SK-N-SH treated with all-trans-retinoic acid at 6 μM for 48 hours (cell line): ENCODE results near the gene SRSF4.

Experiments
- ATAC-seq: fragments of 200-7000 bp; cut with Tn5 transposase; 3 replicates; pipeline ENCODE4 v1.9.1; 2020; ENCODE audit warnings: mild to moderate bottlenecking, moderate library complexity
- ARNTL ChIP-seq: fragments of 450-650 bp; formaldehyde crosslinking; IDR thresholded peaks from 2 replicates; pipeline ENCODE4 v1.5.0; 2020; ENCODE audit warnings: low read depth, mild to moderate bottlenecking, moderate library complexity, borderline replicate concordance
- CSDC2 ChIP-seq: fragments of 250-450 bp; sonication (Bioruptor Pico); IDR thresholded peaks from 2 replicates; pipeline ENCODE4 v1.5.0; 2020; ENCODE audit warnings: mild to moderate bottlenecking, moderate library complexity
- ESRRG ChIP-seq: fragments of 250-450 bp; sonication (Bioruptor Pico); IDR thresholded peaks from 2 replicates; pipeline ENCODE4 v1.6.1; 2021; ENCODE audit warnings: mild to moderate bottlenecking
- ISL1 ChIP-seq: fragments of 250-450 bp; sonication (Bioruptor Pico); IDR thresholded peaks from 2 replicates; pipeline ENCODE4 v2.1.2; 2022; ENCODE audit warnings: mild to moderate bottlenecking, moderate library complexity
- PPARA ChIP-seq: fragments of 250-450 bp; sonication (Bioruptor Pico); IDR thresholded peaks from 2 replicates; pipeline ENCODE4 v1.5.0; 2020; ENCODE audit warnings: mild to moderate bottlenecking, borderline replicate concordance
- RARB ChIP-seq: fragments of 250-450 bp; sonication (Bioruptor Pico); IDR thresholded peaks from 2 replicates; pipeline ENCODE4 v1.8.0; 2021; ENCODE audit warnings: mild to moderate bottlenecking, moderate library complexity
- SNAI2 ChIP-seq: fragments of 250-450 bp; sonication (Bioruptor Pico); IDR thresholded peaks from 2 replicates; pipeline ENCODE4 v1.5.0; 2020; ENCODE audit warnings: mild to moderate bottlenecking, moderate library complexity
- TCF4 ChIP-seq: fragments of 250-450 bp; sonication (Bioruptor Pico); IDR thresholded peaks from 2 replicates; pipeline ENCODE4 v1.8.0; 2021; ENCODE audit warnings: mild to moderate bottlenecking, moderate library complexity, borderline replicate concordance
- TOX ChIP-seq: fragments of 250-450 bp; sonication (Bioruptor Pico); IDR thresholded peaks from 2 replicates; pipeline ENCODE4 v1.8.0; 2021; ENCODE audit warnings: mild to moderate bottlenecking, moderate library complexity, borderline replicate concordance
- ZFP3 ChIP-seq: fragments of 250-450 bp; sonication (Bioruptor Pico); IDR thresholded peaks from 2 replicates; pipeline ENCODE4 v1.5.0; 2020; ENCODE audit warnings: mild to moderate bottlenecking, moderate library complexity
- ZFP30 ChIP-seq: fragments of 450-650 bp; formaldehyde crosslinking; IDR thresholded peaks from 2 replicates; pipeline ENCODE4 v1.5.0; 2022; ENCODE audit warnings: mild to moderate bottlenecking, moderate library complexity
- ZNF565 ChIP-seq: fragments of 450-650 bp; formaldehyde crosslinking; conservative IDR thresholded peaks from 2 replicates; pipeline ENCODE4 v1.5.0; 2020; ENCODE audit warnings: low read depth, mild to moderate bottlenecking, moderate library complexity
- ZNF70 ChIP-seq: fragments of 450-650 bp; formaldehyde crosslinking; IDR thresholded peaks from 2 replicates; pipeline ENCODE4 v1.5.0; 2020; ENCODE audit warnings: mild to moderate bottlenecking, moderate library complexity
- ZNF8 ChIP-seq: fragments of 450-650 bp; formaldehyde crosslinking; IDR thresholded peaks from 2 replicates; pipeline ENCODE4 v1.5.0; 2020; ENCODE audit warnings: mild to moderate bottlenecking, moderate library complexity
- TF ChIP-seq, protein P1 (sequence below): fragments of 250-450 bp; sonication (Bioruptor Pico); IDR thresholded peaks from 2 replicates; pipeline ENCODE4 v1.8.0; 2020; ENCODE audit warnings: mild to moderate bottlenecking, moderate library complexity, borderline replicate concordance
- TF ChIP-seq, protein P2 (sequence below): fragments of 250-450 bp; sonication (Bioruptor Pico); IDR thresholded peaks from 2 replicates; pipeline ENCODE4 v1.8.0; 2021; ENCODE audit warnings: low read depth, mild to moderate bottlenecking, moderate library complexity, borderline replicate concordance

SRSF4 gene

DNA sequence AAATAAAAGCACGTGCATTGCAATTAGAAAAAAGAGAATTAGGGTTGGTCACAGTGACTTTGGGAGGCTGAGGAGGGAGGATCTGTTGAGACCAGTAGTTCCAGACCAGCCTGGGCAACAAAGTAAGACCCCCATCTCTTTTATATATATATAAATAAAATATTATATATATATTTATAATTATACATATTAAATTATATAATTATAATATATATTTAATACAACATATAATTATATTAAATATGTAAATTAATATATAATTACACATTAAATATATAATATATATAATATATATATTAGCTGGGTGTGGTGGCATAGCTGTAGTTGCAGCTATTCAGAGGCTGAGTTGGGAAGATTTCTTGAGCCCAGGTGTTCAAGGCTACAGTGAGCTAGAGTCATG is 81.2 kb downstream of the SRSF4 start (continued):
- TF ChIP-seq TCF4 (CRISPR knock-in tag): no peak
- TF ChIP-seq ESRRG: no peak
- no peak for TF ChIP-seq ARNTL
- no peak for TF ChIP-seq CSDC2 (CRISPR knock-in tag)
- no peak for TF ChIP-seq ISL1 (CRISPR knock-in tag)
- TF ChIP-seq, protein P1, sequence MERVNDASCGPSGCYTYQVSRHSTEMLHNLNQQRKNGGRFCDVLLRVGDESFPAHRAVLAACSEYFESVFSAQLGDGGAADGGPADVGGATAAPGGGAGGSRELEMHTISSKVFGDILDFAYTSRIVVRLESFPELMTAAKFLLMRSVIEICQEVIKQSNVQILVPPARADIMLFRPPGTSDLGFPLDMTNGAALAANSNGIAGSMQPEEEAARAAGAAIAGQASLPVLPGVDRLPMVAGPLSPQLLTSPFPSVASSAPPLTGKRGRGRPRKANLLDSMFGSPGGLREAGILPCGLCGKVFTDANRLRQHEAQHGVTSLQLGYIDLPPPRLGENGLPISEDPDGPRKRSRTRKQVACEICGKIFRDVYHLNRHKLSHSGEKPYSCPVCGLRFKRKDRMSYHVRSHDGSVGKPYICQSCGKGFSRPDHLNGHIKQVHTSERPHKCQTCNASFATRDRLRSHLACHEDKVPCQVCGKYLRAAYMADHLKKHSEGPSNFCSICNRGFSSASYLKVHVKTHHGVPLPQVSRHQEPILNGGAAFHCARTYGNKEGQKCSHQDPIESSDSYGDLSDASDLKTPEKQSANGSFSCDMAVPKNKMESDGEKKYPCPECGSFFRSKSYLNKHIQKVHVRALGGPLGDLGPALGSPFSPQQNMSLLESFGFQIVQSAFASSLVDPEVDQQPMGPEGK (CRISPR knock-in tag): no peak
- TF ChIP-seq, protein P2, sequence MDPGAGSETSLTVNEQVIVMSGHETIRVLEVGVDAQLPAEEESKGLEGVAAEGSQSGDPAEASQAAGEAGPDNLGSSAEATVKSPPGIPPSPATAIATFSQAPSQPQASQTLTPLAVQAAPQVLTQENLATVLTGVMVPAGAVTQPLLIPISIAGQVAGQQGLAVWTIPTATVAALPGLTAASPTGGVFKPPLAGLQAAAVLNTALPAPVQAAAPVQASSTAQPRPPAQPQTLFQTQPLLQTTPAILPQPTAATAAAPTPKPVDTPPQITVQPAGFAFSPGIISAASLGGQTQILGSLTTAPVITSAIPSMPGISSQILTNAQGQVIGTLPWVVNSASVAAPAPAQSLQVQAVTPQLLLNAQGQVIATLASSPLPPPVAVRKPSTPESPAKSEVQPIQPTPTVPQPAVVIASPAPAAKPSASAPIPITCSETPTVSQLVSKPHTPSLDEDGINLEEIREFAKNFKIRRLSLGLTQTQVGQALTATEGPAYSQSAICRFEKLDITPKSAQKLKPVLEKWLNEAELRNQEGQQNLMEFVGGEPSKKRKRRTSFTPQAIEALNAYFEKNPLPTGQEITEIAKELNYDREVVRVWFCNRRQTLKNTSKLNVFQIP: no peak

DNA sequence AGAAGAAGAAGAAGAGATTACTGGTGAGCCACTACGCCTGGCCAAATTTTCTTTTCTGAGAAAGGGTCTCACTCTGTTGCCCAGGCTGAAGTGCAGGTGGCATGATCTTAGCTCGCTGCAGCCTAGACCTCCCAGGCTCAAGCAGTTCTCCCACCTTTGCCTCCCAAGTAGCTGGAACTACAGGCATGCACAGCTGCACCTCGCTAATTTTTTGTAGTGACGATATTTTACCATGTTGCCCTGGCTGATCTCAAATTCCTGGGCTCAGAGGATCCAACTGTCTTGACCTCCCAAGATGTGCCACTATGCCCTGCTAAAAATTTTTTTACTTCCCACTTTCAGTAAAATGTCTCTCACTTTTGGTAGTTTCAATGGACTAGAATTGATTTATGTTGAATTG is 82.4 kb downstream of the SRSF4 start:
- no peak for ATAC-seq
- TF ChIP-seq ZFP30: no peak
- TF ChIP-seq, protein P2: no peak
- TF ChIP-seq TOX (CRISPR knock-in tag): no peak
- TF ChIP-seq SNAI2 (CRISPR knock-in tag): no peak
- TF ChIP-seq TCF4 (CRISPR knock-in tag): no peak
- no peak for TF ChIP-seq RARB (CRISPR knock-in tag)
- no peak for TF ChIP-seq ZNF8 (CRISPR knock-in tag)
- no peak for TF ChIP-seq ZNF70 (CRISPR knock-in tag)
- no peak for TF ChIP-seq PPARA
- TF ChIP-seq ZFP3 (CRISPR knock-in tag): no peak
- TF ChIP-seq ZNF565: no peak
- TF ChIP-seq CSDC2 (CRISPR knock-in tag): no peak
